HG03064 (cell line): ENCODE results near the gene RIC8A.

ENCODE experiments used
- ATAC-seq: cut with Tn5 transposase; IDR thresholded peaks from one replicate; pipeline ENCODE4 v1.9.1; 2021; ENCODE audit warnings: low read depth; ENCODE audit not compliant: unreplicated experiment

The RIC8A gene

DNA sequence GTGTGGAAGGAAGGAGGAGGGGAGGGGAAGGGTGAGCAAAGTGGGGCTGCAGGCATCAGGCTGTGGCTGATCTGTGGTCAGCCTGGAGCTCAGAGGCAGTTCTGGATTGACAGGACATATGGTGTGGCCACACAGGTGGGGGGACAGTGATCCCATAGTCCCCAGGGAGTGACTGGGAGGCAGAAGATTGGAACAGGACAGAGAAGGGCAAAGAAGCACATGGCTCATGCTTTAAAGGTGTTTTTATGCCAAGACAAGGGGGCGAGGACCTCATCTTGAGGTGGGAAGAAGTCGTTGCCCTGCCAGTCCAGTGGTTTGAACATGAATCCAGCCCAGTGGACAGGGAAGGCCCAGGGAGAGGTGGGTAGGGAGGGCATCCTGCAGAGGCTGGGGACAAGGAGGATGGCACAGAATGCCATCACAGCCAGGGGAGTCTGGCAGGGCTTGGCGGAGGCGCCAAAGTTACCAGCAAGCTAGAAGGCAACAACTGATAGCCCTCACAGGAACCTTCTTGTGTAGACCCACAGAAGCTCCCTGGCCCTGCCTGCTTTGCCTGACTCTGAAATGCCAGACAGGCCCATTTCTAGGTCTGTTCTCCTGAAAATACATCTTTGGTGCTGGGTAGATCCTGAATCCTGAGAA is 3.4 kb upstream of the RIC8A start:
- ATAC-seq, result no peak

DNA sequence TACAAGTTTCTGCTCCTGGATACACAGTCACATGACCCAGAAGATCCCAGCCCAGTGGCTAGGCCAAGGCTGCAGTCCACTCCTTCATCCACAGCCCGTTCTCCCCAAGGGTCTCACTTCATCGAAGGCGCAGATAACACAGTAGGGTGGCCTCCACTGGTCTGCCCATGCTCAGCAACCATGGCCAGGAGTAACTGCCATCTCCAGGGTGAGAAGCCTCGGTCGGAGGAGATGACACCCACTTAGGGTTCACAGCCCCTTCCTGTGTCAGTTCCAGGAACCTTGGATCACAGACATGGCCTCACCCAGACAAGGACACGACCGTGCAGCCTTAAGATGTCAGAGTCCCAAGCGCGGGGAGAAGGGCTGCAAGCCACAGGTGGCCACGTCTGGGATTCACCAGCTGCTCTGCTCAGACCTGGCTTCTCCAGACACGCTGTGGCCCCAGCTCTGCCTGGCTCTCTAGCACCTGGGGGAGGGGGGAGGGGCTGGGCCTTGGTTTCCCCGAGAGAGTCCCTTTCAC is 2.9 kb upstream of the RIC8A start:
- no peak for ATAC-seq

DNA sequence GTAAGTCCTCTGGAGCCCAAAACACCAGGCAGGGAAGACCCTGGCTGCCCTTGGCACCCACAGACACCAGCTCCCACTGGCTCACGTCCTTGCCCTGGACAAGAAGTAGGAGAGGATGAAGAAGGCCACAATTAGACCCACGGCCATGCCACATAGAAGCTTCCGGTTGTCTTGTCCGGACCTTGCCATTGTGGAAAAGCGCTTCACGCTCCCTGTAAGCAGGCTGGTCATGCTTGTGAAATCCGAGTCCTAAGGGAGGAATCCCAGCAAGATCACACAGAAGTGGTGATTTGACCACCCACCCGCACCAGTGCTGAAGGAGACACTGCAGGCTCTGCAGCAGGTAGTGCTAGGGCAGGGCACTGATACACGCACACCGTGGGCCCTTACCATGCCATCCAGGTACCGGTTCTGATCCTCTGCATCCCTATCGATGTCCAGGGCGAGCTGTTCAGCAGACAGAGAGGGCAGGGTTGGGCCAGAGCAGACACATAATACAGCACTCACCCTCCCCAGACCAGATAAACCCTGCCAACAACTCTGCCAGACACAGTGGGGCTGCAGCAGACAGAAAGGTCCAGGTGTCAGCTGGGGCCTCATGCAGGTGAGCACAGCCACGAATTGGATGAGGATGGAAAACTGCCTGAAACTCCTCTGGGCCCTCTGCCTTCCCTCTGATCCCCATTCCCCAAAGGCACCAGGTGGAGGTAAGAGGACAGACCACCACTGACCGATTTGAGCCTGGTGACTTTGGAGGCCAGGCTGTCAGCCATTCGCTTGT is 2.1 kb upstream of the RIC8A start:
- ATAC-seq, result no peak

DNA sequence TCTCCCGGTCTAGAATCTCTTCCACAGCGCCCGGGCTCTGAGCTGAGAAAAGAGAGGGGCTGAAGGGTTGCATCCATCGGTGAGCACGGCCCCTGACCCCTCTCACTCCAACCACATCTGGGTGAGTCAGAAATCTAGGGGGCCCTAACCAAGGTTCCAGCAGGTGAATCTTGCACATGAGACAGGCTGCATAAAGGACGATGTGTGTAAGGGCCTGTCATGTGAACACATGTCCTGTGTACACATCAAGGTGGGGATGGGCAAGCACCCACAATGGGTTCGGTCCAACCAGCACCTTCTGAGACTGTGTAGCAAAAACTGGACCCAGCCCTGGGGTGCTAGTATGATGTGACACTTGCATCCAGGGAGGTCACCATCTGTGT is 1.5 kb upstream of the RIC8A start:
- no peak for ATAC-seq

DNA sequence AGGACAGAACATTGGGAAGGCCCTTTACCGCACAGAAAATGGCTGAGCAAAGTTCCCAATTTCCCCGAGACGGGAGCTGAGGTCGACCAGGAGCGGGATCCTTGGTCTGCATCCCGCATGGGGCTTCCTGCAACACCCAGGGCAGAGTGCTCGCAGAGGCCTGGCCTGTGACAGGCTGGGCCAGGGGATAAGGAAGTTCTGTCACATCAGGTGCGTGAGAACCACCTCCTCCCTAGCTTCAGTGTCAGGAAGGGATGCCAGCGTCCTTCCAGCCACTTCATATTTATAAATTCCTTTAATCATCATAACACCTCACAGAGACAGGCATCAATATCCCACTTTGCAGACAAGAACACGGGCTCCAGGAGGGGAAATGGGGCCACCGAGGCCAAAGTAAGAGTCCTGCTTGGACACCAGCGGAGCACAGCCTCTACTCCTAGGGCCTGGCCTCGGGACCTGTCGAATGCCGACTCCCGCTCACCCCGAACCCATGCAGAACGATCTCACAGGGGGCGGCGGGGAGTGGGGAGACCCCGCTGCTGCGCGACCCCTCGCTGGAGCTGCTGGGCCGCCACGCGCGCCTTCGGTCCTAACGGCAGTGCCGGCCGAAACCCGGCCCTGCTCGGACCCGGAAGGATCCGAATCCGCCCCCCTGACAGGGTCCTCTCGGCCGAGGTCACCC is 841 bp upstream of the RIC8A start:
- ATAC-seq, result peak; percentile 1

DNA sequence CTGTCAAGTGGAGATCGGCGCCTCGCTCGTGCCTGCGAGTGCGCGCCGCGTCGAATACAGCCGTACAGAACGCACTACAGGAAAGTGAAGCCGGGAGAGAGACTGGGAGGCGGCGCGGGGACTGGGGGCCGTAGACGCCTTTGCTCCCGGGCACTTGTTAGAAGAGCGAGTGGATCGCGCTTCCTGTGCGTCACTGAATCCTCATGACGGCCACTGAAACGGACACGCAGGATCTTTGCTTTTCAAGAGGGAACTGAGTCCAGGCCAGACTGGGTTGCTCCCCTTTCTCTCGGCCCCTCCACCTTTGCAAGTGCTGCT is 314 bp downstream of the RIC8A start:
- ATAC-seq, result no peak

DNA sequence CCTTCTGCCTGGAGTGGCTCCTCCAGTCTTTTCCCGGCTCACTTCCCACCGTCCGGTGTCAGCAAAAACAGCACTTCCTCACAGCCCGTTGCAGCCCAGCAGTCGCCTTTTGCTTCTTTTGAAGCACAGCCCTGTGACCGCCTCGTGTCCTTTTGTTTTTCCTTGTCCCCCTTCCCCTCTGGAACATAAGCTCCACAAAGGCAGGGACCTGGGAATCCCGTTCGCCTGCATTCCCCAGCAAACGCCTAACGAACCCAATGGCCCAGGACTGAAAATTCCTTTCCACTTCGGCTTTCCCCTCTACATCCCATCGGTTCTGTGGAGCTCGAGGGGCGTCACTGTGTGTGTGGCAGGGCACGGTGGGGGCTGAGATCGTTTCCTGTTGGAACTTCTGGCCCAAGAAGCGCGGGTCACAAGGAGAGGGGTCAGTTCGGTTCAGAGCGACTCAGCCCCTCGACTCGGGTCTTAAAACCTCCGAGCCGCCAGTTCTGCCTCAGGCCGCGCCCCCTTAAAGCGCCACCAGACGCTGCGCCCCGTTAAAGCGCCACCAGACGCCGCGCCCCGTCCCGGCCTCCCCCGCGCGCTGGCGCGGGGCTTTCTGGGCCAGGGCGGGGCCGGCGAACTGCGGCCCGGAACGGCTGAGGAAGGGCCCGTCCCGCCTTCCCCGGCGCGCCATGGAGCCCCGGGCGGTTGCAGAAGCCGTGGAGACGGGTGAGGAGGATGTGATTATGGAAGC is 841 bp downstream of the RIC8A start:
- ATAC-seq, result peak; percentile 40

DNA sequence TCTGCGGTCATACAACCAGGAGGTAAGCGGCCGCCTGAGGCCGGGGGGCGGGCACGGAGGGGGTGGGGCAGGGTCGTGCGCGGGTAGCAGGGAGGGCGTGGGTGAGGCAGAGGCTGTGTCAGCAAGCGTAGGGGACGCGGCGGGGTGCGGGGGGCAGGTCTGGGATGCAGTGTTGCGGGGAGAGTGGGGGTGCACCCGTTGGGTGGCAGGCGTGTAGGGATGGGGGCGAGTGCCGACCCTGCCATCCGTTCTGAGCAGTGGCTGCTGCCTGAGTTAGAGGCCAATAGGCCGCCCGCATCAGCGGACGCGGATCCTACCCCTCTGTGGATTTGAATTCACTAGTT is 1.4 kb downstream of the RIC8A start:
- no peak for ATAC-seq

DNA sequence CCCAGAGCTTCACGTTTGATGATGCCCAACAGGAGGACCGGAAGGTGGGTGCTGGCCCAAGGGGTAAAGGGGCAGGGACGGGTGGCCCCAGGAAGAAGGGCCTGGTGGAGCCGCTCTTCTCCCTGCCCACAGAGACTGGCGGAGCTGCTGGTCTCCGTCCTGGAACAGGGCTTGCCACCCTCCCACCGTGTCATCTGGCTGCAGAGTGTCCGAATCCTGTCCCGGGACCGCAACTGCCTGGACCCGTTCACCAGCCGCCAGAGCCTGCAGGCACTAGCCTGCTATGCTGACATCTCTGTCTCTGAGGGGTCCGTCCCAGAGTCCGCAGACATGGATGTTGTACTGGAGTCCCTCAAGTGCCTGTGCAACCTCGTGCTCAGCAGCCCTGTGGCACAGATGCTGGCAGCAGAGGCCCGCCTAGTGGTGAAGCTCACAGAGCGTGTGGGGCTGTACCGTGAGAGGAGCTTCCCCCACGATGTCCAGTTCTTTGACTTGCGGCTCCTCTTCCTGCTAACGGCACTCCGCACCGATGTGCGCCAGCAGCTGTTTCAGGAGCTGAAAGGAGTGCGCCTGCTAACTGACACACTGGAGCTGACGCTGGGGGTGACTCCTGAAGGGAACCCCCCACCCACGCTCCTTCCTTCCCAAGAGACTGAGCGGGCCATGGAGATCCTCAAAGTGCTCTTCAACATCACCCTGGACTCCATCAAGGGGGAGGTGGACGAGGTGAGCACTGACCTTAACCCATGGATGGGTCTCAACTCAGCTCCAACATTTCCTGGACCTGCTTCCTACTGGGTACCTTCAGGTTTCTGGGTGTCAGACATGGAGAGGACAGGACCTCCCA is 2.0 kb downstream of the RIC8A start:
- no peak for ATAC-seq

DNA sequence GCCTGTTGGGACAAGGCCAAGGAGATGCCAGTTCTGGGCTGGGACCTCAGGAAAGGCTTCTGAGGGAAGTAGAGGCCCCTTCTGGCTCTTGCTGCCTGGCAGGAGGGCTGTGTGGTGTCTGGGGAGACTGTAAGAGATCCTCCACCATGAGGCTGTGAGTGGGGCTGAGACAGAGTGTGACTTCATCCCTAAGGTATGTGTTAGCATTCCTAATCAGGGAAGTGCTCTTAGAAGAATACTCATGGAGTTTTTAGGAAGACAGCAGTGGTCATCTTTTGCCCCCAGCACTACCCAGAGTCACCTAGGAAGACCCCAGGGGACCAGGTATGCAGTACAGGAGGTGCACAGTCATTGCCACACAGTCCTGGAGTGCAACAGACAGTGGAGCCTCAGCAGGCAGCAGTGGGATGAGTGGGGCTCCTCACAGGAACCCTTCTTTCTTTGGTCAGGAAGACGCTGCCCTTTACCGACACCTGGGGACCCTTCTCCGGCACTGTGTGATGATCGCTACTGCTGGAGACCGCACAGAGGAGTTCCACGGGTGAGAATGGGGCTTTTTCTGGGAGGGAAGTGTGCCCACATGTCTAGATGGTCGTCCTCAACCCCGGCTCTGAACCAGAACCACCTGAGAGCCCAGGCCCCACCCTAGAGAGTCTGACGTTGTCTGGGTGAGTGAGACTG is 2.8 kb downstream of the RIC8A start:
- no peak for ATAC-seq

DNA sequence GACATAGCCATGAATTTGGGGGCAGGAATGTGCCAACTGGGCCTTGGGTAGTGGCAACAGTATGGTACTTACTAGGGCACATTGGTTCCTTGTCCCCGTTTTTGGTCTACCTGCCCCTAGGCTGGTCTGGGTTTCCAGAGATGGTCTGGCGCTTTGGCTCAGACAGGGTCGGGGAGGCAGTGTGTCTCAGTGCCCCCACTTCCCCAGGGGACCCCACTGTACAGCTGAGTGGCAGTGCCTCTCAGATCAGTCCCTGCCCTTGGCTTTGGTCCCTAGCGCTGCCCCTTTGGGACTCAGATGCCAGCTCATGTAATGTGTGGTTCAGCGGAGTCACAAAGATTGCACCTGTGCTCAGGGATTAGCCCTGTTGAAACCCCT is 3.3 kb downstream of the RIC8A start:
- ATAC-seq, result no peak

DNA sequence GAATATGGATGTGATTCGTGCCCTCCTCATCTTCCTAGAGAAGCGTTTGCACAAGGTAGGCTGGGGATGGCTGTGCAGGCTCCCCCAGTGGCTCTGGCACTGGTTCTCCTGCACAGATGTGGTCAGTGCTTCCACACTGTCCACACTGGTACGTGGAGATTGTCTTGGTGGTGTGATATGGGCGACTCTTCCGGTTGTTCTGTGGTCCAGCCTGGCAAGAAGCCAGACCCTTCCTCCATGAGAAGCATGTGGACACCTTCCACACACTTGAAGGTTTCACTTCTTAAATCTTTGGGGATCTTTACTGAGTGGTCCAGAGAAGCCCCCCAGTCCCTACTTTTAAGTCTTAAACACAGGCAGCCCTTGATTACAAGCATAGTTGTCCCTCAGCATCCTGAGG is 3.8 kb downstream of the RIC8A start:
- ATAC-seq, result no peak

DNA sequence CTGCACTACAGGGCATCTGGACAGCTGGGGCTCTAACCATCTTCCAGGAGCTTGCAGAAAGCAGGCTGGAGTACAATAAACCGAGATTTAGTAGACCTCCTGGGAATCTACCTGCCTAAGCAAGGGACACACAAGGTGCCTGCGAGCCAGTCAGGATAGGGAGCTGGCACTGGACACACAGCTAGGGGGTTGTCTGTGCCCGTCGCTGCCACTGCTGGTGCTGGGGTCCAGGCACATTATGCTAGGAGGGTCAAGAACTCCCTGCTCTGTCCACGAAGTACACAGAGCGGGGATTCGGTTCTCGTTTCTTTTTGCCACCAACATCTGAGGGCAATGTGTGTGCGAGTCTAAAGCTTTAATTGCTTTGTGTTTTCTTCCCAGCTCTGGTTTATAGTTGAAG is 4.2 kb downstream of the RIC8A start:
- no peak for ATAC-seq

DNA sequence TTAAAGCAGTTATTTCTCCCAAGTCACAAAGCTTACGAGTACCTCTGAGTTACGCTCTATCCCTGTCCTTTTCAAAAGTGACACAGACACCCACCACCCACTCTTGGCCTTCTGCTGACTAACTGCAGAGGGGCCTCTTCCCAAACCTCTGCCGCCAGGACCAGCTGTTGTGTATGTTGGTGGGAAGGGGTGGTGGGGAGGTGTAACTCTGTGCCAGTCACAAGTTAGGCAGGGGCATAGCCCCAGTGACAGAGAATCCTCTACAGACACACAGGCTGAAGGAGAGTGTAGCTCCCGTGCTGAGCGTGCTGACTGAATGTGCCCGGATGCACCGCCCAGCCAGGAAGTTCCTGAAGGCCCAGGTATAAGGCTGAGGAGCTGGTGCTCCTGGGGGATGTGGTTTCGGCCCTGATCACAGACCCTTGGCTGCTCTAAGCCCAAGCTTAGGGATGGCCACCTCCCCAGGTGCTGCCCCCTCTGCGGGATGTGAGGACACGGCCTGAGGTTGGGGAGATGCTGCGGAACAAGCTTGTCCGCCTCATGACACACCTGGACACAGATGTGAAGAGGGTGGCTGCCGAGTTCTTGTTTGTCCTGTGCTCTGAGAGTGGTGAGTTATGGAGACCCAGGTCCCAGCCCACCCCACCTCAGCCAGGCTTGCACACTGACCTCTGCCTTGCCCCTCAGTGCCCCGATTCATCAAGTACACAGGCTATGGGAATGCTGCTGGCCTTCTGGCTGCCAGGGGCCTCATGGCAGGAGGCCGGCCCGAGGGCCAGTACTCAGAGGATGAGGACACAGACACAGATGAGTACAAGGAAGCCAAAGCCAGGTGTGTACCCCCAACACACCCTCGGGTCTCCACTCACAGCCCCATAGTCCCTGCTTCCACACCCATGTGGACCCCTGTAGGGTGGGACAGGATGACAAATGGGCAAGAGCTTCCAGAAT is 4.9 kb downstream of the RIC8A start:
- no peak for ATAC-seq

DNA sequence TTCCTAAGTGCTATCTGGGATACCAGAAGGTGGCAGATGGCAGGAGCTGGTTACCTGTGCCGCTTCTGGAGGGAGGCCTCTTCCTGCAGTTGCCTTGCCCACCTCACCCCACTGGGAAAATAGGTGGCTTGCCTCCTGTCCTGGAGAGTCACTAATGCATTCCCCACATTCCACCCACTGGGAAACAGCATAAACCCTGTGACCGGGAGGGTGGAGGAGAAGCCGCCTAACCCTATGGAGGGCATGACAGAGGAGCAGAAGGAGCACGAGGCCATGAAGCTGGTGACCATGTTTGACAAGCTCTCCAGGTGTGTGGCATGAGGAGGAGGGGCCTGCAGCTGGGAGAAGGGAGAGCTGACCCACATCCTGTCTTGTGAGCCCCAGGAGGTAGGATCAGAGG is 5.6 kb downstream of the RIC8A start:
- ATAC-seq, result no peak

DNA sequence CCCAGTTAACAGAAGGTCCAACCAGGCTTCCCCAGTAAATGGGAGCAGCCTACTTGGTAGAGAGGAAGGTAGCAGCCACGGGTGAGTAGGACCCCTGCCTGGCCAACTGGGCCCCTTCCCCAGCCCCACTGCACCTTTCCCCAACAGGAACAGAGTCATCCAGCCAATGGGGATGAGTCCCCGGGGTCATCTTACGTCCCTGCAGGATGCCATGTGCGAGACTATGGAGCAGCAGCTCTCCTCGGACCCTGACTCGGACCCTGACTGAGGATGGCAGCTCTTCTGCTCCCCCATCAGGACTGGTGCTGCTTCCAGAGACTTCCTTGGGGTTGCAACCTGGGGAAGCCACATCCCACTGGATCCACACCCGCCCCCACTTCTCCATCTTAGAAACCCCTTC is 6.6 kb downstream of the RIC8A start:
- ATAC-seq, result no peak

DNA sequence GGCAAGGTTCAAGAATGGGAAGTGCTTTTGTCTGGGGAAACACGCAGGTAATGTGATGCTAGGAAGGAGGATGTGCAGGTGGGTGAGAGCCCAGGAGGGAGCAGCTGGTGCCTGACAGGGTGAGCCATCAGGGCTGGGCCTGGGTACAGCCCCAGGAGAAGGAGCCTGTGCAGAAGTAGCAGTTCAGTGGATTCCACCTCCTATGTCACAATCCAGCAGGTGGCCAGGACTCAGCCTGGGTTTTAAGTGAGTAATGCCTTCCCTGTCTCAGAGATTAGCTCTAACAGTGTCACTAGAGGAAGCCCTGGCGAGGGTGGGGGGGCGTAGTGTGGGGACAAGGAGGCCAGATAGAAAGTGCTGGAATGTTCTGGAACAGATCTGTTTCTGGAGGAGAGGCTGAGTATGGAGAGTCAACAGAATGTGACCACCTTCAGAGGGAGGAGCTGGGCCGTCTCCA is 8.1 kb downstream of the RIC8A start:
- no peak for ATAC-seq

DNA sequence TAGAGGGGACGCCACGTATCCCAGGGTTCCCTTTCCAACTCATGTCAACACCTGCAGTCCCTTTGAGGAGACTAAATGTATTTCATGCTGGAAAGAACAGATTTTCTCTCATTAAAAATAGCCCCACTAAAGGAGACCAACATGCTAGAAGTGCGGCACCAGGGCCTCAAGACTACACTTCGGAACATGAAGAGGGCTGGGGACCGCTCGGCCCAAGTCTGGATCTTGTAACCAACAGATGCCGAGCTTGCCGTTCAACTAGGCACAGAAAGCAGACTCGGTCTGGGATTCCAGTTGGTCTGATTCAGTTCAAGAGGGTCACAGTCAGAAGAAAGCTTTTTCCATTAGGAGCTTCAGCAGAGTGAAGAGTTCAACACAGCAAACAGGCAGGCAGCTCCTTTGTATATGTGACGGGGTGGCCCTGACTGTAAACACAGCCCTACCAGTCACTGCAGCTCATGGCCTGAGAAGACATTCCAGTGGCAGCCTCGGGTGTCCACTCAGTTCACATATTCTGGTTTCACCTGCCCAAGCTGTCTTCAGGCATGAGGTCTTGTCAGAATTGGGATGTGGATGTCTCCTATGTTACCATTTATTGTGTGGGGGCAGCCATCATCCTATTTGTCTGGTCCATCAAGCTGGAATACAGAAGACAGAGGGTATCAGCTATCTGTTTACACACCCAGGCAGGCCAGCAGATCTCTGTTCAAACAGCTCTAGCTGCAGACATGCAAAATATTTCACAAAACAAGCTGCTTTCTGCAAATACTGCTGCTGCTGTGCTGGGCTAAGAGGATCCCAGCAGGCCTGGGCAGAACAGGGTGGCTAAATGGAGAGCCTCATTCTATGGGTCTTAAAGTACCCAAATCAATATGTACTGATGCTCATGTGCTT is 8.8 kb downstream of the RIC8A start:
- ATAC-seq, result no peak
